MCF 10A (cell line): Measurements from ENCODE around the gene CLEC4G. TPM values are rescaled to one million over a fixed set of nuclear protein-coding genes. Genes with fewer than 3 reads are reported as not detected.

Experiments
- BruUV-seq: library from RNA; stranded (reverse); fragments of 400-500 nt; replicated peaks from 2 replicates; lab custom pipeline; 2021; lab: Mats Ljungman, UMichigan
- CTCF ChIA-PET: fragments of 300-600 bp; sonication (Branson Sonifier 250); formaldehyde crosslinking; extraction: SDS; loops from one replicate; lab custom pipeline; 2021; ENCODE audit warnings: antibody characterized with exemption, inconsistent platforms; lab: Yijun Ruan, JAX
- POLR2A ChIA-PET: fragments of 300-600, 350-650 bp; sonication (Branson Sonifier 250); formaldehyde crosslinking; extraction: SDS; loops from one replicate; lab custom pipeline; 2020; ENCODE audit warnings: antibody characterized with exemption, inconsistent platforms; lab: Yijun Ruan, JAX
- DNase-seq: peaks from one replicate; pipeline ENCODE4 v3.0.0-alpha.2; 2018; ENCODE audit not compliant: unreplicated experiment
- H3K27ac Mint-ChIP-seq: one replicate; pipeline ENCODE4 v1.8.0; 2022; ENCODE audit warnings: mild to moderate bottlenecking, low read depth, mixed read lengths; ENCODE audit not compliant: unreplicated experiment
- H3K27me3 Mint-ChIP-seq: one replicate; pipeline ENCODE4 v1.8.0; 2022; ENCODE audit warnings: mixed read lengths; ENCODE audit not compliant: insufficient read depth, unreplicated experiment
- H3K36me3 Mint-ChIP-seq: one replicate; pipeline ENCODE4 v1.8.0; 2022; ENCODE audit warnings: mild to moderate bottlenecking, moderate library complexity, mixed read lengths; ENCODE audit not compliant: insufficient read depth, unreplicated experiment
- H3K4me1 Mint-ChIP-seq: one replicate; pipeline ENCODE4 v1.8.0; 2022; ENCODE audit warnings: mixed read lengths; ENCODE audit not compliant: insufficient read depth, unreplicated experiment
- H3K4me3 Mint-ChIP-seq: one replicate; pipeline ENCODE4 v1.8.0; 2022; ENCODE audit warnings: mild to moderate bottlenecking, moderate library complexity, mixed read lengths; ENCODE audit not compliant: unreplicated experiment
- H3K9me3 Mint-ChIP-seq: one replicate; pipeline ENCODE4 v1.8.0; 2022; ENCODE audit warnings: mixed read lengths; ENCODE audit not compliant: unreplicated experiment
- CTCF ChIP-seq: fragments of 200-600 bp; IDR thresholded peaks from one replicate; pipeline ENCODE4 v1.8.0; 2022; ENCODE audit warnings: antibody characterized with exemption, mild to moderate bottlenecking; ENCODE audit not compliant: unreplicated experiment
- intact Hi-C: fragments of 100-400 bp; cut with micrococcal nuclease; formaldehyde crosslinking; loops from 2 replicates; pipeline ENCODE4 v1.14.1; 2022
- total RNA-seq: library from RNA; stranded (reverse); gene quantifications from 2 replicates; pipeline ENCODE4 v1.2.3, GENCODE V29; 2022

Gene CLEC4G
- total RNA-seq, 1 experiment from 2014 or later, result not detected

- no peaks in the 10 kb centered on the region for H3K27me3 Mint-ChIP-seq
- intact Hi-C loops, result no loop called here
- DNase-seq, result no peak
- H3K36me3 Mint-ChIP-seq, result peaks cover 31% of the 10 kb centered on the region
- no peak overlapping the region for H3K4me3 Mint-ChIP-seq
- H3K27ac Mint-ChIP-seq, result no peak overlapping the region
- ChIA-PET CTCF (interaction anchor here (0.5 to 1.0 kb wide), 4 partner anchors 114 to 1435 kb away, joined by 3 to 5 read pairs (median 3); no protein-coding TSS in a partner anchor), POLR2A (interaction anchor here (0.6 to 1.6 kb wide), 5 partner anchors 15 to 115 kb away, joined by 3 to 6 read pairs (median 5); partner anchors contain the start of gene CLEC4M)
- no peaks in the 10 kb centered on the region for H3K9me3 Mint-ChIP-seq
- TF ChIP-seq CTCF, result no peak
- BruUV-seq, result no TSS peak
- H3K4me1 Mint-ChIP-seq, result peaks cover 8% of the 10 kb centered on the region
These were observed 46.1 kb downstream of the CLEC4G start for GRCh38 chr19:7685546-7686445.

GRCh38 chr19:7682175-7682855 is 49.6 kb downstream of the CLEC4G start:
- ChIA-PET POLR2A (no interaction called here), CTCF (interaction anchor here (0.9 to 2.8 kb wide), 3 partner anchors 114 to 119 kb away, joined by 4 to 26 read pairs (median 9); no protein-coding TSS in a partner anchor)
- TSS peak; percentile 88 for BruUV-seq
- Mint-ChIP-seq H3K27me3 (no peaks in the 10 kb centered on the region), H3K36me3 (peaks cover 31% of the 10 kb centered on the region), H3K27ac (no peak overlapping the region), H3K4me3 (peak overlapping the region; percentile 84), H3K4me1 (peaks cover 14% of the 10 kb centered on the region), H3K9me3 (no peaks in the 10 kb centered on the region)
- DNase-seq, result no peak
- no peak for TF ChIP-seq CTCF
- intact Hi-C loops, result no loop called here

GRCh38 chr19:7681340-7682174 is 50.4 kb downstream of the CLEC4G start:
- Mint-ChIP-seq H3K36me3 (peaks cover 31% of the 10 kb centered on the region), H3K4me1 (peaks cover 14% of the 10 kb centered on the region), H3K9me3 (no peaks in the 10 kb centered on the region), H3K4me3 (peak overlapping the region; percentile 84), H3K27ac (peak overlapping the region; percentile 66), H3K27me3 (no peaks in the 10 kb centered on the region)
- BruUV-seq, result no TSS peak
- POLR2A ChIA-PET, result interaction anchor here (0.6 to 2.2 kb wide), 16 partner anchors 12 to 327 kb away, joined by 3 to 27 read pairs (median 4); partner anchors contain the start of genes PET100 and XAB2
- TF ChIP-seq CTCF, result peak; percentile 41
- CTCF ChIA-PET, result interaction anchor here (0.6 to 2.8 kb wide), 60 partner anchors 7 to 1831 kb away, joined by 3 to 31 read pairs (median 4); partner anchors contain the start of genes ALKBH7, CAMSAP3, CD209 and CLEC4M
- DNase-seq, result peak; percentile 86
- intact Hi-C loops, result loop anchor here (1.0 kb wide), 1 partner anchor 118 kb away; no protein-coding TSS in a partner anchor
